K562 treated with DMSO at 1 percent for 12 hours (cell line): ENCODE measurements around the gene TEX14. TPM values are rescaled to one million over a fixed set of nuclear protein-coding genes. Genes with fewer than 3 reads are reported as not detected.

Experiments
- total RNA-seq: library from RNA; unstranded; fragments of 300-600 nt; gene quantifications from 2 replicates; pipeline ENCODE4 v1.2.3, GENCODE V29; 2022; ENCODE audit not compliant: insufficient read depth

The TEX14 gene, protein sequence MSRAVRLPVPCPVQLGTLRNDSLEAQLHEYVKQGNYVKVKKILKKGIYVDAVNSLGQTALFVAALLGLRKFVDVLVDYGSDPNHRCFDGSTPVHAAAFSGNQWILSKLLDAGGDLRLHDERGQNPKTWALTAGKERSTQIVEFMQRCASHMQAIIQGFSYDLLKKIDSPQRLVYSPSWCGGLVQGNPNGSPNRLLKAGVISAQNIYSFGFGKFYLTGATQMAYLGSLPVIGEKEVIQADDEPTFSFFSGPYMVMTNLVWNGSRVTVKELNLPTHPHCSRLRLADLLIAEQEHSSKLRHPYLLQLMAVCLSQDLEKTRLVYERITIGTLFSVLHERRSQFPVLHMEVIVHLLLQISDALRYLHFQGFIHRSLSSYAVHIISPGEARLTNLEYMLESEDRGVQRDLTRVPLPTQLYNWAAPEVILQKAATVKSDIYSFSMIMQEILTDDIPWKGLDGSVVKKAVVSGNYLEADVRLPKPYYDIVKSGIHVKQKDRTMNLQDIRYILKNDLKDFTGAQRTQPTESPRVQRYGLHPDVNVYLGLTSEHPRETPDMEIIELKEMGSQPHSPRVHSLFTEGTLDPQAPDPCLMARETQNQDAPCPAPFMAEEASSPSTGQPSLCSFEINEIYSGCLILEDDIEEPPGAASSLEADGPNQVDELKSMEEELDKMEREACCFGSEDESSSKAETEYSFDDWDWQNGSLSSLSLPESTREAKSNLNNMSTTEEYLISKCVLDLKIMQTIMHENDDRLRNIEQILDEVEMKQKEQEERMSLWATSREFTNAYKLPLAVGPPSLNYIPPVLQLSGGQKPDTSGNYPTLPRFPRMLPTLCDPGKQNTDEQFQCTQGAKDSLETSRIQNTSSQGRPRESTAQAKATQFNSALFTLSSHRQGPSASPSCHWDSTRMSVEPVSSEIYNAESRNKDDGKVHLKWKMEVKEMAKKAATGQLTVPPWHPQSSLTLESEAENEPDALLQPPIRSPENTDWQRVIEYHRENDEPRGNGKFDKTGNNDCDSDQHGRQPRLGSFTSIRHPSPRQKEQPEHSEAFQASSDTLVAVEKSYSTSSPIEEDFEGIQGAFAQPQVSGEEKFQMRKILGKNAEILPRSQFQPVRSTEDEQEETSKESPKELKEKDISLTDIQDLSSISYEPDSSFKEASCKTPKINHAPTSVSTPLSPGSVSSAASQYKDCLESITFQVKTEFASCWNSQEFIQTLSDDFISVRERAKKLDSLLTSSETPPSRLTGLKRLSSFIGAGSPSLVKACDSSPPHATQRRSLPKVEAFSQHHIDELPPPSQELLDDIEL (N-terminal part only)
- total RNA-seq, result 0.11 TPM in 1 of 2 replicates, not detected in the other

DNA sequence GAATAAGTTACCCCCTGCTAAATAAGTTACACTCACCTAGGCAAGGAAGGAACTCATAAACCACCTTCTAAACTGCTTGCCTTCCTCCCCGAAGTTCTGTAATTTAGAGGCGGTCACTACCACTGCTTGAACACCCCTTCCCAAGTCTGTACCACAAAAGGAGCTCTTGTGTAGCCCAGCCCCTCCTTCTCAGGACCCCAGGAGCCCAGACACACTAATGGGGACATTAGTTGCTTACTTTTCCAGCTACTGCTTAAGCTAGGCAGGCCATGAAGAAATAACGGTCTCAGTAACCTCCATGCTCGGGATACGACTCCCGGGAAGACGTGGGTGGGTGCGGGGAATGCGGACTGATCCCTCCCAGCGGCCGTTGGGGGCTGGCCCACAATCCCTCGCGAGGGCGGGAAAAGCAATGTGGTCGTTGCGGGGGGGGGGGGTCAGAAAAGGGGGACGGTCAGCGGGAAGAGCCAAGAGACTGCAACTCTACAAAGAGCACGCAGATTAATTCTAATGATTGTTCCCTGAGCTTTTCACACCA lies at the start of gene TEX14:
TSS of gene TEX14 (minus strand) at position 345 of the 538 bp plus-strand sequence. CDS start 40,044 bp downstream, outside the sequence.

DNA sequence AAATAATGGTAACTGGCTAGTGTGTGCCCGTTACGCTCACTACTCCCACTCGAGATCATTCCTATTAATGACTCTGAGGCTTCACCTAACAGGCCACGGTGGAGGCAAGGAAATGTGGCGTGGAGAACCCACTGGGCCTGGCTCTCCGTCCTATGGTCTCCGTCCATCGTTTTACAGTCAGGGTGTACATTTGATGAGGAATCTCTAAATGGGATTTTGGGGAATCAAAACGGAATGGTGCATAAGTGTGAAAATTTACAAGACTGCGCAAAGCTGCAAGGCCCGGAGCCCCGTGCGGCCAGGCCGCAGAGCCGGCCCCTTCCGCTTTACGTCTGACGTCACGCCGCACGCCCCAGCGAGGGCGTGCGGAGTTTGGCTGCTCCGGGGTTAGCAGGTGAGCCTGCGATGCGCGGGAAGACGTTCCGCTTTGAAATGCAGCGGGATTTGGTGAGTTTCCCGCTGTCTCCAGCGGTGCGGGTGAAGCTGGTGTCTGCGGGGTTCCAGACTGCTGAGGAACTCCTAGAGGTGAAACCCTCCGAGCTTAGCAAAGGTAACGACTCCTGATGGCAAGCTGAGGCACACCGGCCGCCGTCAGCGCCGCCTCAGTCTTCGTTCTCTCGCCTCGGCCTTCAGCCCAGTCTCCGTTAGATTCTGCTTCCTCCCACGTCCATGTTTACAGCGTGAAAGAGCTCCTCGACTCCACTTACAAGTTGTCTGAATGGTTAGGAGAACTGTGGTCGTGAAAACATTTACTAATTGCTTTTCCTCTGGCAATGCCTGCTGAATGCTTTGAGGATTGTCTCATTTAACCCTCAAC lies 602 bp upstream of the TEX14 start, which contains the start of gene RAD51C:
TSS of gene RAD51C (plus strand) at position 364 of the 817 bp plus-strand sequence. CDS start at position 406, 42 bp downstream.

DNA sequence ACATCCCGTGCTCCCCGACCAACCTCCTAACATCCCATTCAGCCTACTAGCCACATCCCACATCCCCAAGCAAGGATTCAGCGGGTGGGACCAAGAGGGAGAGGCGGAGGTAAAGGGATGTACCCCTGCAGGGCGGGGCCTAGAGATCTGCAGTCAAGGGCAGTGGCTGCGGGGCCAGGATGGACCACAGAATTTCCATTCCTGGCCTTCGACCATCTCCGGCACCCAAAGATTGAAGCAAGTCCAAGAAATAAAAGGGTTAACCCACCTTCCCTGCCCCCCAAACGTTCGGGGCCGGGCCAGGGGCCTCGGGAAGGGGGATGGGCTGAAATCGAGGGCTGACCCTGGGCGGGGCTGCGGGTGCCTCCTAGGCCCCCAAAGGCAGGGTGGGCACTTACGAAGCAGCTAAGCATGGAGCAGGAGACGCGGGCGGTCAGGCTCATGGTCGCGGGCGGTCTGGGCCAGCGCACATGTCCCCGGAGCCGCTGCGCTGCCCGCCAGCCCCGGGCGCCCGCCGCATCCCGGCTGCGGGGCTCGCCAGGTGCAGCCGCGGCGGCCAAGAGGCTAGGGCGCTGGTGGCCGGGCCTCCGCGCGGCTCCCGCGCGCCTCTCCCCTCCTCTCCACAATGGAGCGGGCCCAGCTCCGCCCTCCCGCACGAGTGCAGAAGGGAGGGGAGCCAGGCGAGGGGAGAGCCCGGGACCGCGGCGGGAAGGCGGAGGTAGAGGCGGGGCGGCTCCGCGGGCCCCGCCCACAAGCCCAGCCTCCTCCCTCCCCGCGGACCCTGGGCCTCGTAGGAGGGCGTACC lies 177.7 kb downstream of the TEX14 start, which contains the start of gene MTMR4:
TSS of gene MTMR4 (minus strand) at position 674 of the 805 bp plus-strand sequence. CDS start at position 443, 231 bp downstream.

Other genes with a start within 250 kb of the TEX14 start
- not detected in 2 replicates for gene HSF5, start 203.6 kb downstream of the TEX14 start, total RNA-seq
- gene MTMR4, start 177.4 kb downstream of the TEX14 start, total RNA-seq, result 3.6 and 19.2 TPM in 2 replicates
- gene RAD51C, start 557 bp upstream of the TEX14 start, total RNA-seq, result 52.2 and 70.2 TPM in 2 replicates
- gene PPM1E, start 63.8 kb upstream of the TEX14 start, total RNA-seq, result 1.6 and 6.1 TPM in 2 replicates